Stimulated activated CD4-positive, alpha-beta T cell treated with anti-CD3 and anti-CD28 coated beads, Interleukin-2, amount 100 ng/mL, for 24 hours (primary cell): Measurements from ENCODE around the gene CREB5.

ENCODE experiments used
- DNase-seq, 2 donors: peaks; one replicate each; pipeline ENCODE4 v3.0.0-alpha.2; 2020

The CREB5 gene

DNA sequence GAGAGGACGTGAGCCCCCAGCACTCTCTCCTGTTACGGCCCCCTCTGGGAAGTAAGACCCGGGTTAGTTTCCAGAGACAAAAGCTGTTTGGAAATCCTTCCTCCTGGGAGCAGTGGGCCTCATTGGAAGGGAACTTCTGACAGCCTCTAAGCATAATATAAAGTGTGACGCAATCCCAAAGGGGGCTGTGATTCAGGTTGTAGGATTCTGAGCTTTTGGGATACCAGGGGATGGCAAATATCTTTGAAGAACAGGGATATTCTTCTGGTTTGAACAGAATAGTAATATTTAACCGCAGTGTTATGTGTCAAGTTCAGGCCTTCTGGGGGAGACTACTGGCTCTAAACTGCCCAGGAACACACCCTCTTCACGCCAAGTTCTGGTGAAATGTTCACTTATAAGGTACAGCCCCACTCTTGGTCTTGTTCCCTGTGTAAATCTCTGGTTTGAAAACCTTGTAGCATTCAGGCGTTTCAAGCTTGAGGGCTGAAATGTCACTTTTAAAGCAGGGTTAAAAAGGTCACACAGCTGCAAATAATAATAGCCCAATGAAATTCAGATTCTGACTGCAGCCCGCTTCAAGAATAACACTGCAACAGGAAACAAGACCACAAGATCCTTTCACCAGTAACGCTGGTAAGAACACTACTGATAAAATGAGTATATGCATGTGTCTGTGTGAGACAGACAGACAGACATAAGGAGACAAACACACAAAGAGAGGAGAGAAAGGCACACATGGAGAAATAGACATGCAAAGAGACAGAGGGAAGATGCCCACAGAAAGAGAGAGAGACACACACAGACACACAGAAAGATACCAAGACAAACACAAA is 69.0 kb downstream of the CREB5 start:
- DNase-seq, result no peak

DNA sequence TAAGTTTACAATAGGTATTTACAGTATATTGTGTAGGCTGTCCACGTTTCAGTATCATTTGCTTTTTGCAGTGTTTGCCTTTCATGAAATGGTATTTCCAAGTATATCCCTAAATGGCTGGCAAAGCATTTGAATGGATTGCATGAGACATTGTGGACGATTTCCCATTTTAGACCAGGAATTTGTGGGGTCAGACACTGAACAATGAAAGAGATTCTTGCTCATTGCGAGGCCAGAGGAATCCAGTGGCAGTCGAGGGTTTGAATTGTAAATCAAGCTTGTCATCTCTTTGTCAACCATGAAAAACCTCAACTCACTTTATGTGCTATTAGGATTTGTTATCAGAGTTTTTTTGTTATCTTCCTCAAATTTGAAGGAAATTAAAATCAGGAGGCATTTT is 70.8 kb downstream of the CREB5 start:
- no peak for DNase-seq

DNA sequence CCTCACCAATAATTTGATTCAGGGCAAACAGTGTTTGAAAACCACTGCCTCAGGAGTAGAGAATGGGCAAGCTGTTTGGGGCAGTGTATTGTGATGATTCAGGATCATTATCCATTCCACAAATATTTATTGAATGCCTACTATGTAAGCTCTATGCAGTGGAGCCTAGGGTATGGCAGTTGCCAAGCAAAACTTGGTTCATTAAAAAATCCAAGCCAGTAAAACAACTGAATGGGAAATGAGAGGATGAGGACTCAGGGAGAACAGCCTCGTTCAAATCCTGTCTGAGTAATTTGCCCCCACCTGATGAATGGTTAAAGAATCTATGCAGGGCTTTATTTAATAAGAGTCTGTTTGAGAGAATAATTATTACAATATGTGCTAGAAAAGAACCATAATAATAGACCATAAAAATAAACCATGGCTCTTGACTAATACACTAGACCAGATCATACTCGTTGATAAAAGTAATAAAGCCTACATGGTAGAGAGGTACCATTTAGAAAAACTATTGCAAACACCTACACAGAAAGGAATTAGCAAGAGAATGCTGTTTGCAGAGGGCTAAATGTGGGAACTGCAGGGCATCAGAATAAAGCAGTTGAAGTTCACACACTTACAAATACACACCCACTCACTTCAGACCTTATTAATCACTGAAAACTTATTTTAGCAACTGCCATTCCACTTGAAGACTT is 71.7 kb downstream of the CREB5 start:
- no peak for DNase-seq

DNA sequence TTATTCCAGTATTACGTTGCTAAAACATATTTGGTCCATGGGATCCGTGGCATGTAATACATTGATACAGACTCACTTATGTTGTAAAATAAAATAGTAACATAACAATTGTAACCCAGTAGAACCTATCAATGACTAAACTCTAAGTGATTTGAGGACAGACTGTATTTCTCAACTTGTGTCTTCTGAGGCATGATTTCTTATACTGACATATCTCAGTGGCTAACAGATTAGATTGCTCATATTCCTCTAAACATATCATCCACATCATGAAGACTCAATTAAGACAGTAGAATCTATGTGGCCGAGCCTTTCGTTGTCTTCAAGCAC is 72.3 kb downstream of the CREB5 start:
- DNase-seq, result no peak

DNA sequence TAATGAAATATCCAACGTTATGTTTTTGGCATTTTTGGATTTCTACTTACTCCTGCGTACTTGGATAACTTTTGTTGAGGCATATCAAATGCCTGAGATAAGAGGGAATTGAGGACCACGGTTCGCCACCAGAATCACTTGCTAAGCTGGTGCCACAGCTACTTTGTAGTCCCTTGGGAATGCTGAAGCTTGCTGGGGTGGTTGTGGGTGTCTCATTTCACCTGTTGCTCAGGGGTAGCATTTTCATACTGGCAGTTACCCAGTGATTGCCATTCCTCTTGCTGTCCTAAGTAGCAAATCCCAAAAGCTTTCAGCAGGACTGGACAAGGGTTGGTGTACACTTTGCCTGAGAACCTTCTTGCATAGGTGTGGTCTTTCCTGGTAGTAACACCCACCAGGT is 75.2 kb downstream of the CREB5 start:
- no peak for DNase-seq

DNA sequence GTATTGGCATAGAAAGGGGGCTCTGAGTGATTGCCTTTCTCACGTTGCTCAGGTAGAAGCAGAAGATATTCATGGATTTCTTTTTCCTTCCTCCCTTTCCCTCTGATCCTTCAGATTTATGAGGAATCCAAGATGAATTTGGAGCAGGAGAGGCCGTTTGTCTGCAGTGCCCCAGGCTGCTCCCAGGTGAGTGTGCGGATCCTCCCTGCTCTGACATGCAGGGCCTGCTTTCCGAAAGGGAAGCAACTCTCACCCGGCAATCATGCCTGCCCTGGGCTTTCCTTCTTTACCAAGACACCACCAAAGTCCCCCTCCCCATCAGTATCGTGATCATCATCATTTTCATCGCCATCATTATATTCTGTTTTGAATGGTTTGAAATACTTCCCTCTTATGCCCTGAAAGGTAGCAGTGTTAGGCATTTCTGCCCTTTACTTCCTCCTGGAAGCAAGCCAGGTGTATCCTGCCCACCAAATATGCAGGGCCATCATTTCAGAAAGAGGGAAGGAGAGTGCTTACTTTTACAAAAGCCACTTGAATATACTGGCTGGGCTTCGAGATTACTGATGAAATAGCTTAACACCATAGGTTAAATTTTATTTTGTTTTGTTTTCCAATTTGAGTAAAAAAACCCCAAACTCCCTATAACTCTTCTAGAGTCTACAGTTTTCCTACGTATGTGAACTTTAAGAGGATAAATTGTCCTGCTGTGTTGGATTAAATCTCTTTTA is 75.9 kb downstream of the CREB5 start:
- no peak for DNase-seq

DNA sequence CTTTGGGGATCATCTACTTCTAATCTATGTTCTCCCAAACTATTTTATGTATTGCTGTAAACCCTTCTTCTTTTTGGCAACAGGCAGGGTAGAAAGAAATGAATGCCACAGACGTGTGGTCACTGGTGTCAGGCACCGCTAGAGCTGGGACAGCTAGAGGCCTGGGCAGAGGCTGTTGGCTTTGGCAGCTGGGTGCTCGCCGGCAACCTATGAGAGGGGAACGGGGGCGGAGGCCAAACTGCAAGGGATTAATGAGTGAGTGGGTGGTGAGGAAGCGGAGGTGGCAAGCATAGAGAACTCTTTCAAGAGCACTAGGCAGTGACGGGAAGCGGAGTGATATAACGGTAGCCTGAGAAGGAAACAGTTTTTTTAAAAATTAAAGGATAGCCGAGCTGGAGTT is 78.5 kb downstream of the CREB5 start:
- DNase-seq, result no peak

DNA sequence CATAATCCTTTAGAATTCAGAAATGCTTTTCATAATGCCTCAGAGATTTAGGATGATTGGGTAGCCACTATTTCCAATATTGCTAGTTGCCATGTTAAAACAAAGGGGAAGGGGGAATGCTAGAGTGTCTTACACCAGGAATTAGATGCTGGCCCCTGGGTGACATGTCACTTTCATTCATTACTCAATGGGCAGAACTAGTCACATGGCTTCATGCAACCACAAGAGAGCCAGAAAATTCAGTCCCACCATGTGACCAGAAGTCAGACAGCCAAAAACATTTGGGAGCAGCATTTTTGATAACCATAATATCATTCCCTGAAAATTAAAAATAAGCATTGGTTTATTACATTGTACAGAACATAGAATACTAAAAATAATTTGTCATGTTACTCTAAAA is 81.2 kb downstream of the CREB5 start:
- DNase-seq, result no peak

DNA sequence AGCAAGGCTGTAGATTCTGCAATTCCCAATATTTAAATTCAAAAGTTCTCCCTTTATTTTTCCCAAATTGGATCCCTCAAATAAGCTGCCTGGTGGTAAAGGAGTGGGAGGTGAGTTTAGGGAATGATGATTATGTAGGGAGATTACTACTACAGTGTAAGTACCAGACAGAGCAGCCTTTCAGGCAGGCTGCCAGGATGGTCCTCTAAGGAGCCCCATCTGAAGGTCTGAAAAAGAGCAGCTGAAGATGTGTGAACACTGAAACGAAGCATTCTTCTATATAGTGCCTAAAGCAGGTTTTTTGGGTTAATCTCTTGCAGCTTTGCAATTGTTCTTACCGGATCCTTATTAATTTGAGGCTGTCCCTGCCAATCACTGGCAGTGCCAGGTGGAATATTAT is 84.7 kb downstream of the CREB5 start:
- no peak for DNase-seq

DNA sequence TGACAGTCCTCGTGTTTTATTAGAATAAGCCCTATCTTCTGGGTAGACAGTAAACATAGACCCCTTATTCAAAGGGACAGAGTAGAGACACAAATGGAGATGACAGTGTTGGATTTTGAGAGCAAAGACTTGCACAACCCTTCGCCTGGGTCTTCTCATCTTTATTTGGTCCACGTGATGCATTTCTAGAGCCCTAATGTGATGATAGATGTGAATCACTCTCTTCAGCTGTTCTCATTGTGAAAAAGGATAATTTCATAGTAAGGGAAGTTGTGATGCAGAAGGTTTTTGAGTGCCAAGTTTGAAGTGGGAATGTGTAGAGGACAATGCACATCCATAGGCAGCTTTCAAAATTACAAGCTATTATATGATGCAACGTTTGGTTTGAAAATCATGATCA is 86.3 kb downstream of the CREB5 start:
- no peak for DNase-seq

DNA sequence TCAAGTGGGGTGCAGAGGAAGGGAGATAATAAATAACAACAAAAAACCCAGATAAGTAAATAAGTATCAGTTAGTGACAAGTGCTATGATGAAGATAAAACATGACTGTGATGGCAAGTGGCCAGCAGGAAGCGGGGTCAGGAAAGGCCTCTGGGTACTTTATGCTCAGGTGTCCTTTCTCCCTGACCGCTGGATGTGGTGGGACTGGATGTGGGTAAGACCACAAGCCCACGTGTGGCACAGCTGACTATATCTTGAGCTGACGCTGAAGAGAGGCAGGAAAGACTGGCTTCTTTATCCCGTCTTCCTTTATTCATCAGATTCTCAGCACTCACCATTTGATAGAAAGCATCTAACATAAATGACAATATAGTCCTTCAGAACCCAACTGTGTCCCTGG is 87.8 kb downstream of the CREB5 start:
- DNase-seq, result no peak

DNA sequence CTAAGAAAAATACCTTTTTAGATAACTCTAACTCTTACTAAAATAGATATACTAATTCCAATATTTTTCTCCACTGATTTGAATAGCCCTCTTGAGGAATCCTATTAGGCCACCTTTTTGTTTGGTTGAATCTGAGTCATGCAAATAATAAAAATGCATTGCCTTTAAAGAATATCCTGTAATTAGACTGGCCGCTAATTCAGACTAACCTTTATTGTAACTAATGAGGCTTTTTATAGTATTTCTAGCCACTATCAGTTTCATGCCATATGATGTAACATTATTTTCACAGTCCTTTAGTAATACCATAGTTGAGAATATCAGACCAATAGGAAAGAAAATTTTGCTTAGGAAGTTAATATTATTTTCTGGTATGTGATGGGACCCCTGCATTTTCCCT is 90.1 kb downstream of the CREB5 start:
- DNase-seq, result no peak

DNA sequence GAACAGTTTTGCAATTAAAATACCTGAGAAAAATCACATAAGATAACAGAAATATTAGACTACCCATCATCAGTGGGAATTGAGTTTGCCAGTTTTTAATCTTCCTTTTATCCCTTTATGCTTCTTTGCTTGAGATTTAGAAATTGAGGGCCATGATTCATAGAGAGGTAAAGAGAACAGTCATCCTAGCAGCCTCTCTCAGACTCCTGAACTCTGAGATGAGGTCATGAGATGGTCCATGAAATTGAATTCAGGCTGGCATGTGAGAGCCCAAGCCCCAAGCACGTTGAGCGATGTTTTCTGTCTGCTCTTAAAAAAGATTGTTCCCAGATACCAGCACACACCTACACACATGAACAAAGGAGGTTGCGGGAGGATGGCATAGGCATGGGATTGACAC is 91.1 kb downstream of the CREB5 start:
- no peak for DNase-seq

DNA sequence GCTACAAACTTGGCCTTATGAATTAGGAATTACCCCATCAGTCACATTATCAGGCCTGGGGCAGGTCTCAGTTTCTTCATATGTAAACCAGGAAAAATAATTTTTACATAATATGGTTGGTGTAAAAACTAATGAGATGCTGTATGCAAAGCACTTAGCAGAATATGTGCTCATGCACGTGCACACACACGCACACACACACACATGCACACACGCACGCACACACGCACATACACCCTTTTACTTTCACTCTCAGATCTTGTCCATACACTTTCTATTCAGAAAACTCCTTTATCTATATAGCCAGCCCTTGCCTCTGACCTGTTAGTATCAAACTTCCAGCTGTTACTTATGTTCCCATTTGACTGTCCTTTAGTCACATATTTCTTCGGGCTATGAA is 92.7 kb downstream of the CREB5 start:
- no peak for DNase-seq

DNA sequence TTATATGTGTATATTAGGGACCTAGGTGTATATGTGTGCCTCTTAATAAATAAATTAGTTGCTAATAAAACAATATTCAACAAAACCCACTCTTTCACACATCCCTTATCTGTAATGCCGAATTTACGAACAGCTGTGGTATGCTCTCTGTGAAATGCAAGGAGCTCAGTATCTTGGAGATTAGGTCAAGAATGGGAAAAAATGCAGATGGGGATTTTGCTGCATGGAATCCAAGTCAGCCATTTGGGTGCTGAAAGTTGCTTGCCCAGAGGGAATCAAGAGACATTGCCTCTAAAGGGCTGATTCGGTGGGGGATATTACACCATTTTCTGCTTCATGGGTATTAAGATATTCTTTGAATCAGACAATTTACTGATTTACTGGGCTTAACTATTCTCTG is 93.5 kb downstream of the CREB5 start:
- no peak for DNase-seq

DNA sequence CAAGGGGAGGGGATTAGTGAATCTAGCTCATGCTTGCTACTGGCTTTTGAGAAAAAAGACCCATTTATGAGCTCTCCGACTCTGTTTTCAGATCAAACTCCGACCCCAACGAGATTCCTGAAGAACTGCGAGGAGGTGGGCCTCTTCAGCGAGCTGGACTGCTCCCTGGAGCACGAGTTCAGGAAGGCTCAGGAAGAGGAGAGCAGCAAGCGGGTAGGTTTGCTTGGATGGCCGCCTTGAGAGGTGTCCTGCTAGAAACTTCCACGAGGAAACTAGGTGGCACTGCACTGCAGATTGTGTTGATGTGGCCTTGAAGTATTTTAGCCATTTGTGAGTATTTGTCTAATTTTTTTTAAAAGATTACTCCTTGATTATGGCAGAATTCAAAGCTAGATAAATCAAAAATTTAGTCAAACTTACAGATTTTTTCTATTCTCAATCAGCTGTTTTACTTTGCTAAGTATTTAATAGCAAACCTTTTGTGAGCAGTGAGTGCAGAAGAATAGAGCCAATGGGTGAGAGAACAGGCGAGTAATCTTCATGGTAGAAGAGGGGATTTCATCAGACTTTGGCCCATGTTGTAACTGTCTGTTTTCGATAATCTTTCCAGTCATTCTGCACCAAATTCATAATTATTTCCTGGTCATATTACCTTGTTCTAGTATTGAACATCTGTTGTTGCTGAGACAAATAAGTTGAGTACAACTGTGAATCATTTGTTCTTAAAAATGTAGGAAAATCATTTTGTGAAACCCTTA is 95.4 kb downstream of the CREB5 start:
- no peak for DNase-seq

DNA sequence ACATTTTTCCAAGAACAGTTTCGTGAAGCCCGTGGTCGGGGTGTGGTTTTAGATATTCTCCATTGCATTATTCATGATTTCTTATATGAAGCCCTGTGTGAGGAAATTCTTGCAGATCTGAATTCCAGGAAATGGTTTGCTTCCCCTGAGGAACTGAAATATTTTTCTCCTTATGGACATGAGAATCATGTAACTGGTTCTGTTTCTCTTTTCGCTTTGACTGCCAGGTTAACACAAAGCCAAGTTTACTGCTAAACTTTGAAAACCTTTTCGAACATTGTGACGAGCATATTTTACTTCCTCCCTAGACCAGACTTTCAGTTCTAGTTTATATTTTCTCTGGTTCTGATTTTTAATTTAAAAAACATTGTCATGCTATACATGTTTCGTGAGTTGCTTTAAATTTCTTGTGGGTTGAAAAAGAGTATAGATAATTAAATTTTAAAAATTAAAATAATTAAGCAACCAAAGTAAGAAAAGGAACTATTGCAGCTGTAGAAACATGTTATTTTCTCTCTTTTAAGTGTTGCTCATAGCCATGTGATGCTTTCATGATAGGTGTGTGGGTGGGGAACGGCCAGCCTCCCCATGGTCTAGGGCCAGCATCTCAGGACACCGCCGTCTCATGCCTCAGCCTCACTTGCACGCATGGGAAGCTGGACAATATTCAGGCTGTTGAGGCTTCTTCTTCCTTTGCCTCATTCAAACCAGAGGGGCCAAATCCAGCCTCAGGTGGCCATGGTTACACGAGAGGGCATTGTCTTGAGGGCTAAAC is 97.1 kb downstream of the CREB5 start:
- DNase-seq, result no peak

DNA sequence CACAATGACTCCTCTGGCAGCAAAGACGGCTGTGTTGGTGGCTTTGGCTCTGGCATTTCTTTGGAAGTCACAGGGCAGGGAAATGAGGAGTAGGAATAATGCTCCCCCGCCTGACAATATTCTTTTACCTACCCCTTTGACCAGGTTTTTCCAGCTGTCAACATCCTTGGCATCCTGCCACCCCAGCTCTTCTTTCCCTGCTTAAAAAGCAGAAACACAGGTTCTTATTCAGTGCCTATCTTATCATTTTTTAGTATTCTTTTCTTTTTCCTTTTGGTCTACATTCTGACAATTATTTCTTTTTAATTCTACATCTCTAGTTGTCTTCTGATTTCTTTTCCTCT is 97.7 kb downstream of the CREB5 start:
- DNase-seq, result no peak

DNA sequence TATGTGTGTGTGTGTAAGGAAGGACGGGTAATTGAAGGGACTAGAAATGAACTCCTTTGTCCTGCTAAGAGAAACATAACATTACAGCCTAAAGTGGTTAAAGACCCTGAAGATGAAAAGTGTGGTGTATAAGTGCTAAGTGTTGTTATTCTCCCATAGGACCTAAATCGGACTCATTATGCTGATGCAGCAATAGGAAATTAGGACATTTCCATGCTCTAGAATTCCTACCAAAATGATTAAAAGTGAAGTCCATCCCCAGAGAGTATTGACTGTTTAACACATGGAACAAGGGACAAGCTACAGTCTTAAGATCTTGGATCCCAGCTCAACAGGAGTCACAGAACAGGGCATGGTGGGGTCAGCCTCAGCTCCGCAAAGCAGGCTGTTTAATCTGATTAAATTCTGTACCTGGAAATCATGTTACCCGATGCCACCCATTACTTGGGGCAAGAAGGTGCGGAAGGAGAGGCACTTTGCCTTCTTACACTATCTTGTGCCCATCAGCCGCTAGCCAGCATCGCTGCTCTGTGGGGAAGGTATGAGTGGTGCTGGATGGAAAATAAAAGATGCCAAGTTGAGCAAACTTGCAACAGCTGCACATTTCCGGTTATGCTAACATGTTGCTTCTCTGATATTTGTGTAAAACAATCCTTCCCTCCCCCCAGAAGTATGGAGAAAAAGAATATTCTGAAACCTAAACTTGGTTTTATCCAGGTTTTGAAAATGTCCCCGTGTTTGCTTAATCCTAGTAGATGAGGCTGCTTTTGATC is 100.5 kb downstream of the CREB5 start:
- no peak for DNase-seq

DNA sequence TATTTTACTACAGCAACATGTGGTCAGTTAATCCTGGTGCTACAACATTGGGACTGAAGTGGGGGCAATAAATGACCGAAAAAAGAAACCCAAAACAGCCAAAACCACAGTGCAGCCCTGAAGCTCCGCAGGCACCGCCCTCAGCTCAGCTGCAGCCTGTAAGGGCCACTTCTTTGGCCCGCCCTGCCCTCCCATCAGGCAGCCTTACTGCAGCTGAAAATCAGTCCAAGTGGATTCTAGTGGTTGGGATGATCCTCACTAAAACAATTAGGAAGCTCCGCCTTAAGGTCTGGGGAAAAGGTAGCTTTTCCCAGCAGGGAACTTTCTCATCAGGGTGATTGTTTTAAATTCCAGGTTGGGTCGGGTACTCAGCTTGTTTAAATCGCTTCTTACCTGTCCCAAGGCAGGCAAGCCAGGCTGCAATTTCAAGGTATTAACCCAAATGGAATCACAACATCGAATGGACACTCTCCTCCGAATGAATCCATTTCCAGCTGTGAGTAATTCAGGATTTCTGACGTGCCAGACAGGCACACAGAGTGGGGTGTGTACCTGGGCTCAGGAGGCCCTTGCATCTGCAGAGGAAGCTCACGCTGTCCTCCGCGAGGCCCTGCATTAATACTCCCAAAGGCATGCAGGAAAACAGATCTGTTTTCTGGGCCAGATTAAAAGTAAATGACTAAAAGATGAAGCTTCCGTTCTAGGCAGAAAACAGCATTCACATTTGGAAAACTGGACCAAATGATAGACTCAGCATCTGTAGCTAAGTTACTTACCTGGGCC is 104.3 kb downstream of the CREB5 start:
- no peak for DNase-seq

DNA sequence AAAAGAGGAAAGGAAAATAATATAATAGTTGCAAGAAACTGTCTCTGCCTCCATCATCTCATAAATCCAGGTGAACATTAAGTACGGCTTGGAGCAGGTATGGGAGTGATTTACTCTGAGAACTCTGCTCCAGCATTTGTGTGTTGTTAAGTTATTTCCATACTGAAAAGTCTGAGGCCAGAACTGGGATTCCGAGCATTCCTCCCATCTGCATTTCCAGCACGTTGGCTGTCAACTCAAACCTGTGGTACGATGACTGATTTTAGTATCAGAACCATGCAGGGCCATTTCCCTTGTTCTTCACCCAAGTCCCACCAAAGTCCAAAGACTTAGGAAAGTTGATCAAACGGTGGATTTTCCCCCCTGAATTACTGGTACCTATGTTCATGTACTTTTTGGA is 104.9 kb downstream of the CREB5 start:
- DNase-seq, result no peak
